Left lung (tissue), 10 donors: Measurements from ENCODE around the gene FAM43A. TPM values are rescaled to one million over a fixed set of nuclear protein-coding genes. Genes with fewer than 3 reads are reported as not detected.

Source experiments
- ATAC-seq: fragments of 200-7000 bp; cut with Tn5 transposase; one replicate; pipeline ENCODE4 v1.9.1; 2020; ENCODE audit warnings: moderate library complexity
- DNase-seq, 4 donors: peaks; one replicate each; pipeline ENCODE4 v3.0.0-alpha.2; 2013 to 2020
- H3K27ac ChIP-seq, 2 donors: fragments of 200-600 bp; sonication (generic) in 1 of 2; one replicate each; pipeline versions ENCODE4 v1.5.0 to v1.8.0; 2020 to 2021
- H3K27me3 ChIP-seq, 2 donors: fragments of 200-600 bp; sonication (generic) in 1 of 2; one replicate each; pipeline versions ENCODE4 v1.5.0 to v1.8.0; 2020 to 2021
- H3K36me3 ChIP-seq, 2 donors: fragments of 200-600 bp; sonication (generic) in 1 of 2; one replicate each; pipeline versions ENCODE4 v1.5.0 to v1.8.0; 2020 to 2021
- H3K4me1 ChIP-seq, 2 donors: fragments of 200-600 bp; one replicate each; pipeline ENCODE4 v1.8.0; 2021
- H3K4me3 ChIP-seq, 2 donors: fragments of 200-600 bp; sonication (generic) in 1 of 2; one replicate each; pipeline versions ENCODE4 v1.5.0 to v1.8.0; 2020 to 2021; ENCODE audit warnings: mild to moderate bottlenecking in 1 of 2
- H3K9me3 ChIP-seq, 2 donors: fragments of 200-600 bp; sonication (generic) in 1 of 2; one replicate each; pipeline versions ENCODE4 v1.5.0 to v1.8.0; 2020 to 2021
- intact Hi-C, 2 donors: fragments of 100-400 bp; cut with DNase I; formaldehyde crosslinking; loops; one replicate each; pipeline versions ENCODE4 v1.11.2 to v1.14.2; 2022
- polyA plus RNA-seq, 6 donors: library from polyadenylated mRNA; unstranded; fragments of 120-200 nt; gene quantifications; one replicate each; pipeline ENCODE4 v1.2.1, GENCODE V29; 2013; ENCODE audit not compliant: insufficient read length in 6 of 6
- total RNA-seq, 2 donors: library from RNA; stranded (reverse); fragmentation: NEBNext Ultra II Directional; extraction: Animal tissue kit (Norgen Biotek cat#: 25700); gene quantifications; one replicate each; pipeline ENCODE4 v1.2.1, GENCODE V29; 2021
- TF ChIP-seq, protein P1 (sequence below), 2 donors: fragments of 200-600 bp; sonication (generic) in 1 of 2; IDR thresholded peaks; one replicate each; pipeline versions ENCODE4 v1.5.0 to v1.8.0; 2021; ENCODE audit warnings: antibody characterized with exemption in 2 of 2
- donor health status: DM: no; HTN: yes; CAD: no.
- donor health status: DM: no; HTN: no; CAD: no.

FAM43A gene
- total and polyA plus RNA-seq, 8 donors, result 6.4 to 25.4 (median 17.2) TPM

DNA sequence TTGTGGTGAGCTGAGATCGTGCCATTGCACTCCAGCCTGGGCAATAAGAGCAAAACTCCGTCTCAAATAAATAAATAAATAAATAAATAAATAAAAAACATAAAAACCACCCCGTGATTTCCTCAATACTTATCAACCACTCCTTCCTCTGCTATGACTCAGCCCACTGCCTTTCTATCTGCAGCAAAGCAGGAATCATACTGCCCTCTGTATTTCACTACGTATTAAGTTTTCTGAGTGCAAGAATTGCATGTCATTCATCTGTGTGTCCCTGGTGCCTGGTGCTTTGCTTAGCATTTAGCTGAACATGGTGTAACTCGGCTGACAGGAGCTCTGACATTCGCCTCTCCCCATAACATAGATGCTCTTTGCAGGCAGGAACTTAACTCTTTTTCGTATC lies 20.8 kb upstream of the FAM43A start:
- Histone ChIP-seq H3K27me3 (no peaks in the 10 kb centered on the region), H3K4me3 (no peak overlapping the region), H3K36me3 (peaks cover 0 to 76% of the 10 kb centered on the region in 2 donors), H3K4me1 (peaks cover 6 to 26% of the 10 kb centered on the region in 2 donors), H3K27ac (no peak overlapping the region), H3K9me3 (no peaks in the 10 kb centered on the region)
- DNase-seq (no peak), ATAC-seq (no peak)
- TF ChIP-seq, protein P1, sequence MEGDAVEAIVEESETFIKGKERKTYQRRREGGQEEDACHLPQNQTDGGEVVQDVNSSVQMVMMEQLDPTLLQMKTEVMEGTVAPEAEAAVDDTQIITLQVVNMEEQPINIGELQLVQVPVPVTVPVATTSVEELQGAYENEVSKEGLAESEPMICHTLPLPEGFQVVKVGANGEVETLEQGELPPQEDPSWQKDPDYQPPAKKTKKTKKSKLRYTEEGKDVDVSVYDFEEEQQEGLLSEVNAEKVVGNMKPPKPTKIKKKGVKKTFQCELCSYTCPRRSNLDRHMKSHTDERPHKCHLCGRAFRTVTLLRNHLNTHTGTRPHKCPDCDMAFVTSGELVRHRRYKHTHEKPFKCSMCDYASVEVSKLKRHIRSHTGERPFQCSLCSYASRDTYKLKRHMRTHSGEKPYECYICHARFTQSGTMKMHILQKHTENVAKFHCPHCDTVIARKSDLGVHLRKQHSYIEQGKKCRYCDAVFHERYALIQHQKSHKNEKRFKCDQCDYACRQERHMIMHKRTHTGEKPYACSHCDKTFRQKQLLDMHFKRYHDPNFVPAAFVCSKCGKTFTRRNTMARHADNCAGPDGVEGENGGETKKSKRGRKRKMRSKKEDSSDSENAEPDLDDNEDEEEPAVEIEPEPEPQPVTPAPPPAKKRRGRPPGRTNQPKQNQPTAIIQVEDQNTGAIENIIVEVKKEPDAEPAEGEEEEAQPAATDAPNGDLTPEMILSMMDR (IDR thresholded peaks at IDR 0.05), result no peak
- intact Hi-C loops, result no loop called here

DNA sequence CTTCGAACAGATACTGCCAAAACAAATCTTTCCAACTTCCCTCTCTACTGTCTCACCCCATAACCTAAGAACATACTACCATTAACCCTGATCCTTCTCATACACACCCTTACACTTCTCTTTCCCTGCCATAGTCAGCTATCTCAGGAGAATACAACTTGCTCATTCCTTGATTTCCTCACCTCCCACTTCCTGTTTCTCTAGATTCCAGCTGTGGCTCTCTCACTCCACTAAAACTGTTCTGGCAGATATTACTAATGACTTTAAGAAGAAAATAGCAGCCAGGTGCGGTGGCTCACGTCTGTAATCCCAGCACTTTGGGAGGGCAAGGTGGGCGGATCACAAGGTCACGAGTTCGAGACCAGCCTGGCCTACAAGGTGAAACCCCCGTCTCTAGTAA lies 18.3 kb upstream of the FAM43A start:
- ATAC-seq (no peak), DNase-seq (no peak)
- intact Hi-C loops, result no loop called here
- Histone ChIP-seq H3K27me3 (no peaks in the 10 kb centered on the region), H3K9me3 (no peaks in the 10 kb centered on the region), H3K4me3 (no peak overlapping the region), H3K27ac (no peak overlapping the region), H3K4me1 (peaks cover 8 to 19% of the 10 kb centered on the region in 2 donors), H3K36me3 (peaks cover 0 to 62% of the 10 kb centered on the region in 2 donors)
- TF ChIP-seq, protein P1 (IDR thresholded peaks at IDR 0.05), result no peak

DNA sequence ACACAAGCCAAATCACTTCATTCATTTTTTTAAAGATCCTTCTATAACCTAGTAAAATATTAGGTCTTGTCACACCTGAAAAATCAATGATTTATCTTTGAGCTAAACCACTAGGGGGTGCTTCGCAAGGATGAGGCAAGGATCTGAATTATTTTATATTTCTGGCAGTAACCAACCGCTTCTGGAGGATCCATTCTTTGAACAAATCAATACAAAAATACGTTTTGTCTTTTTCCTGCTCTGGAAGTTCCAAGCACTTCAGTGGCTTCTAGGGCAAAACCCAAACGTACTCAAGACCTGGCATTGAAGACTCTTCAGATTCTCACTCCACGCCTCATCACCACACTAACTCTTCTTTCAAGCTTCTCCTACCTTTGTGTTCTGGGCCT lies 14.2 kb upstream of the FAM43A start:
- H3K27ac ChIP-seq, result peak overlapping the region; percentile 89 to 93
- H3K27me3 ChIP-seq, result no peaks in the 10 kb centered on the region
- peaks cover 8 to 28% of the 10 kb centered on the region in 2 donors for H3K4me1 ChIP-seq
- peak in 1 of 4 donors; percentile 17 for DNase-seq
- TF ChIP-seq, protein P1 (IDR thresholded peaks at IDR 0.05), result peak; percentile 36 to 39
- H3K36me3 ChIP-seq, result peaks cover 0 to 23% of the 10 kb centered on the region in 2 donors
- peak; percentile 50 for ATAC-seq
- H3K9me3 ChIP-seq, result no peaks in the 10 kb centered on the region
- peak overlapping the region; percentile 50 to 79 for H3K4me3 ChIP-seq
- intact Hi-C loops, result no loop called here

DNA sequence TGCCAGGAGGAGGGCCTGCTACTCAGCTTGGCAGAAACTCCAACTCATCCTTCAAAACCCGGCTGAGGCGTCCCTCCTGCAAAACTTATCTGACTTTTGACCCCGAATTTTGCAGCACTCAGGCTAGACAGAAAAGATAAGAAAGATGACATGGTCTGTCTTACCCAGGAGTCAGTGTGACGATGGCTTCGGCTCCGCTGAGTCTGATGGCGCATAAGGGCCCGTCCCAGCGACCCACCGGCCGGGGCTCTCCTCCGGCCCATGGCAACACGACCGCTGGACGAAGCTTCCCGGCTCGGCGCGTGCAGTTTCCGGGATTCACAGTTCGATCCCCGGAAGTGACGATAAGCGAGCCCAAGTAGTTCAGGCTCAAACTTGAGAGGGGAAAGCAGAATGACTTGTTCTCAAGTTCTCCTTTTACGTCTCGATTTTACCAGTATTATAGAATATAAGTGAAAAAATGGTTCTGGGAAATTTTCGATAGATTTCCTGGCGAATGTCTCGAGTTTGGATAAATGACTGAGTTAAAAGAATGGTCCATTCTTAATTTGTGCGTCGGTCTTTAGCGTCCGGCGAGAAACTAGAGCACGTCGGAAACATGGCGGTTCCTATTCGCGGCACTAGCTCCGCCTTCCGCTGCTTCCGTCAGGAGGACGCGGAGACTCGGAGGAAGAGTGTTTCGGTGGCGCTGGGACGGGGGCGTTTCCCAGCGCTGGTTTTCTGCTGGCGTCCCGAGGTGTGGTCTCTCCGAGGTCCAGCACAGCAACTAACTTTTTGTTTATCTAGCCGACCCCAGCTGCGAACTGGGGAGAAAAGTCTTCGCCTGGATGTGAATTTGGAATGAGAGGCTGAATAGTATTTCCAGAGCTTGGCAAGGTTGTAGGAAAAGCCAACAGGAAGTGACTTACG lies 13.5 kb upstream of the FAM43A start, which contains the start of gene LSG1:
LSG1 (minus strand) TSS at position 292 of the 909 bp plus-strand sequence; CDS start at position 263, 29 bp downstream.
- ATAC-seq (peak; percentile 99), DNase-seq (peak; percentile 93 to 97 (median 96))
- TF ChIP-seq, protein P1 (IDR thresholded peaks at IDR 0.05), result no peak
- intact Hi-C loops, result no loop called here
- Histone ChIP-seq H3K36me3 (peaks cover 0 to 17% of the 10 kb centered on the region in 2 donors), H3K9me3 (no peaks in the 10 kb centered on the region), H3K4me3 (peak within 1 kb of the TSS; percentile 50 to 79), H3K27ac (peak within 1 kb of the TSS; percentile 89 to 93), H3K27me3 (no peaks in the 10 kb centered on the region), H3K4me1 (peaks cover 8 to 28% of the 10 kb centered on the region in 2 donors)

DNA sequence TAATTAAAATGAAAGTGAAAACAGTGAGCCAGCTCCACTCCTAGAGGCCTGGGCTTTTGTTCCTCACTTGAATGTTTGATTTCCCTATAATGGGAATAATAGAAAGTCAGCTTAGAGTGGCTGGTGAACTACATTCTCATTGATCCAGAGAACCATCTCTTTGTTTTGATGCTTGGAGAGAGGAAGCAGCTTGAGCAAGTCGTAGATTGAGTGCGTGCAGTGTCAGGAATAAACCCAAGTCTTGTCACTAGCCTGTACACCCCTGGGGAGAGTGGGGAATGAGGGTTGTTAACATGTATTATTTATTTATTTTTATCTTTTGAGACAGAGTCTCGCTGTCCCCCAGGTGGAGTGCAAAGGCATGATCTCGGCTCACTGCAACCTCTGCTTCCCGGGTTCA lies 12.8 kb upstream of the FAM43A start:
- H3K4me1 ChIP-seq, result peaks cover 8 to 28% of the 10 kb centered on the region in 2 donors
- H3K36me3 ChIP-seq, result peaks cover 0 to 15% of the 10 kb centered on the region in 2 donors
- H3K9me3 ChIP-seq, result no peaks in the 10 kb centered on the region
- ATAC-seq (peak; percentile 1), DNase-seq (peak in 1 of 4 donors; percentile 11)
- H3K27ac ChIP-seq, result peak overlapping the region; percentile 89 to 93
- peak overlapping the region; percentile 50 to 79 for H3K4me3 ChIP-seq
- H3K27me3 ChIP-seq, result no peaks in the 10 kb centered on the region
- intact Hi-C loops, result no loop called here
- TF ChIP-seq, protein P1 (IDR thresholded peaks at IDR 0.05), result no peak
